ENCODE measurements around the gene SLC39A10.

Gene SLC39A10

GRCh38 chr2:195667974-195668373, 10.9 kb downstream of the SLC39A10 start:
- no peak for FAIRE-seq
- no peak for TF ChIP-seq POU2F2 (IDR thresholded peaks at IDR 0.05; ENCODE audit: low read depth, low read length)
- TF ChIP-seq PAX5 (IDR thresholded peaks at IDR 0.05; ENCODE audit: insufficient read depth, low read length, severe bottlenecking), result no peak
- no peak for TF ChIP-seq POLR2AphosphoS5 (IDR thresholded peaks at IDR 0.05; ENCODE audit: low read depth, low read length)
- no peak for TF ChIP-seq TAF1 (IDR thresholded peaks at IDR 0.05; ENCODE audit: low read depth, low read length)
- no peak for TF ChIP-seq SPI1 (IDR thresholded peaks at IDR 0.05; ENCODE audit: low read depth, low read length)
- TF ChIP-seq POLR2A (IDR thresholded peaks at IDR 0.05; ENCODE audit: low read depth, low read length), result no peak
- no peak for DNase-seq (ENCODE audit: insufficient read length, low spot score)

- DNase-seq (ENCODE audit: insufficient read length, low spot score) (no peak), FAIRE-seq (no peak)
- TF ChIP-seq POLR2AphosphoS5 (IDR thresholded peaks at IDR 0.05; ENCODE audit: low read depth, low read length) (no peak), SPI1 (IDR thresholded peaks at IDR 0.05; ENCODE audit: low read depth, low read length) (no peak), POU2F2 (IDR thresholded peaks at IDR 0.05; ENCODE audit: low read depth, low read length) (no peak), POLR2A (IDR thresholded peaks at IDR 0.05; ENCODE audit: low read depth, low read length) (no peak), TAF1 (IDR thresholded peaks at IDR 0.05; ENCODE audit: low read depth, low read length) (no peak), PAX5 (IDR thresholded peaks at IDR 0.05; ENCODE audit: insufficient read depth, low read length, severe bottlenecking) (no peak)
Measured at GRCh38 chr2:195670191-195670590, 13.2 kb downstream of the SLC39A10 start.

GRCh38 chr2:195671563-195671962, 14.5 kb downstream of the SLC39A10 start:
- FAIRE-seq, result no peak
- TF ChIP-seq POU2F2 (IDR thresholded peaks at IDR 0.05; ENCODE audit: low read depth, low read length), result no peak
- no peak for TF ChIP-seq SPI1 (IDR thresholded peaks at IDR 0.05; ENCODE audit: low read depth, low read length)
- TF ChIP-seq POLR2A (IDR thresholded peaks at IDR 0.05; ENCODE audit: low read depth, low read length), result no peak
- TF ChIP-seq POLR2AphosphoS5 (IDR thresholded peaks at IDR 0.05; ENCODE audit: low read depth, low read length), result no peak
- TF ChIP-seq PAX5 (IDR thresholded peaks at IDR 0.05; ENCODE audit: insufficient read depth, low read length, severe bottlenecking), result no peak
- TF ChIP-seq TAF1 (IDR thresholded peaks at IDR 0.05; ENCODE audit: low read depth, low read length), result no peak
- no peak for DNase-seq (ENCODE audit: insufficient read length, low spot score)

- FAIRE-seq, result no peak
- no peak for TF ChIP-seq POLR2A (IDR thresholded peaks at IDR 0.05; ENCODE audit: low read depth, low read length)
- TF ChIP-seq SPI1 (IDR thresholded peaks at IDR 0.05; ENCODE audit: low read depth, low read length), result no peak
- TF ChIP-seq POLR2AphosphoS5 (IDR thresholded peaks at IDR 0.05; ENCODE audit: low read depth, low read length), result no peak
- no peak for TF ChIP-seq POU2F2 (IDR thresholded peaks at IDR 0.05; ENCODE audit: low read depth, low read length)
- no peak for TF ChIP-seq PAX5 (IDR thresholded peaks at IDR 0.05; ENCODE audit: insufficient read depth, low read length, severe bottlenecking)
- no peak for TF ChIP-seq TAF1 (IDR thresholded peaks at IDR 0.05; ENCODE audit: low read depth, low read length)
- DNase-seq (ENCODE audit: insufficient read length, low spot score), result no peak
Measured at GRCh38 chr2:195672674-195673073, 15.6 kb downstream of the SLC39A10 start.

GRCh38 chr2:195674491-195675221, 17.6 kb downstream of the SLC39A10 start:
- FAIRE-seq (no peak), DNase-seq (ENCODE audit: insufficient read length, low spot score) (no peak)
- TF ChIP-seq PAX5 (IDR thresholded peaks at IDR 0.05; ENCODE audit: insufficient read depth, low read length, severe bottlenecking), result no peak
- TF ChIP-seq POU2F2 (IDR thresholded peaks at IDR 0.05; ENCODE audit: low read depth, low read length), result no peak
- no peak for TF ChIP-seq SPI1 (IDR thresholded peaks at IDR 0.05; ENCODE audit: low read depth, low read length)
- no peak for TF ChIP-seq POLR2A (IDR thresholded peaks at IDR 0.05; ENCODE audit: low read depth, low read length)
- no peak for TF ChIP-seq TAF1 (IDR thresholded peaks at IDR 0.05; ENCODE audit: low read depth, low read length)
- TF ChIP-seq POLR2AphosphoS5 (IDR thresholded peaks at IDR 0.05; ENCODE audit: low read depth, low read length), result no peak

GRCh38 chr2:195675783-195676427, 18.9 kb downstream of the SLC39A10 start:
- no peak for TF ChIP-seq POLR2A (IDR thresholded peaks at IDR 0.05; ENCODE audit: low read depth, low read length)
- no peak for FAIRE-seq

GRCh38 chr2:195677290-195677689, 20.3 kb downstream of the SLC39A10 start:
- TF ChIP-seq SPI1 (IDR thresholded peaks at IDR 0.05; ENCODE audit: low read depth, low read length), result no peak
- TF ChIP-seq TAF1 (IDR thresholded peaks at IDR 0.05; ENCODE audit: low read depth, low read length), result no peak
- TF ChIP-seq POLR2A (IDR thresholded peaks at IDR 0.05; ENCODE audit: low read depth, low read length), result no peak
- no peak for TF ChIP-seq PAX5 (IDR thresholded peaks at IDR 0.05; ENCODE audit: insufficient read depth, low read length, severe bottlenecking)
- no peak for DNase-seq (ENCODE audit: insufficient read length, low spot score)
- FAIRE-seq, result no peak

More at GRCh38 chr2:195675783-195676427, 18.9 kb downstream of the SLC39A10 start:
- no peak for DNase-seq (ENCODE audit: insufficient read length, low spot score)

- no peak for DNase-seq (ENCODE audit: insufficient read length, low spot score)
Measured at GRCh38 chr2:195677884-195678283, 20.9 kb downstream of the SLC39A10 start.

GRCh38 chr2:195682077-195682476, 25.1 kb downstream of the SLC39A10 start:
- TF ChIP-seq POLR2A (IDR thresholded peaks at IDR 0.05; ENCODE audit: low read depth, low read length), result no peak
- no peak for TF ChIP-seq POU2F2 (IDR thresholded peaks at IDR 0.05; ENCODE audit: low read depth, low read length)
- TF ChIP-seq SPI1 (IDR thresholded peaks at IDR 0.05; ENCODE audit: low read depth, low read length), result no peak
- no peak for TF ChIP-seq TAF1 (IDR thresholded peaks at IDR 0.05; ENCODE audit: low read depth, low read length)
- no peak for TF ChIP-seq POLR2AphosphoS5 (IDR thresholded peaks at IDR 0.05; ENCODE audit: low read depth, low read length)
- no peak for TF ChIP-seq PAX5 (IDR thresholded peaks at IDR 0.05; ENCODE audit: insufficient read depth, low read length, severe bottlenecking)
- no peak for FAIRE-seq
- DNase-seq (ENCODE audit: insufficient read length, low spot score), result no peak

More at GRCh38 chr2:195677884-195678283, 20.9 kb downstream of the SLC39A10 start:
- TF ChIP-seq TAF1 (IDR thresholded peaks at IDR 0.05; ENCODE audit: low read depth, low read length), result no peak
- TF ChIP-seq PAX5 (IDR thresholded peaks at IDR 0.05; ENCODE audit: insufficient read depth, low read length, severe bottlenecking), result no peak
- TF ChIP-seq POU2F2 (IDR thresholded peaks at IDR 0.05; ENCODE audit: low read depth, low read length), result no peak
- no peak for TF ChIP-seq POLR2AphosphoS5 (IDR thresholded peaks at IDR 0.05; ENCODE audit: low read depth, low read length)
- no peak for TF ChIP-seq POLR2A (IDR thresholded peaks at IDR 0.05; ENCODE audit: low read depth, low read length)
- TF ChIP-seq SPI1 (IDR thresholded peaks at IDR 0.05; ENCODE audit: low read depth, low read length), result no peak
- FAIRE-seq, result no peak
